Mammary epithelial cell (primary cell): ENCODE data around the gene FBXL3.

Experiments
- EZH2 ChIP-seq: IDR thresholded peaks from 2 replicates; pipeline ENCODE4 v1.6.1; 2012; ENCODE audit warnings: low read length, inconsistent platforms, borderline replicate concordance
- TF ChIP-seq, protein P1 (sequence below), 2 donors: IDR thresholded peaks in 1 of 2; conservative IDR thresholded peaks in 1 of 2; 2 replicates each; pipeline ENCODE4 v1.5.1; 2011 to 2012; ENCODE audit warnings: inconsistent platforms in 2 of 2, low read length in 2 of 2, mild to moderate bottlenecking in 2 of 2, control low read depth in 1 of 2, low read depth in 1 of 2; ENCODE audit not compliant: insufficient read depth in 1 of 2; ENCODE audit errors: extremely low read depth in 1 of 2

DNA sequence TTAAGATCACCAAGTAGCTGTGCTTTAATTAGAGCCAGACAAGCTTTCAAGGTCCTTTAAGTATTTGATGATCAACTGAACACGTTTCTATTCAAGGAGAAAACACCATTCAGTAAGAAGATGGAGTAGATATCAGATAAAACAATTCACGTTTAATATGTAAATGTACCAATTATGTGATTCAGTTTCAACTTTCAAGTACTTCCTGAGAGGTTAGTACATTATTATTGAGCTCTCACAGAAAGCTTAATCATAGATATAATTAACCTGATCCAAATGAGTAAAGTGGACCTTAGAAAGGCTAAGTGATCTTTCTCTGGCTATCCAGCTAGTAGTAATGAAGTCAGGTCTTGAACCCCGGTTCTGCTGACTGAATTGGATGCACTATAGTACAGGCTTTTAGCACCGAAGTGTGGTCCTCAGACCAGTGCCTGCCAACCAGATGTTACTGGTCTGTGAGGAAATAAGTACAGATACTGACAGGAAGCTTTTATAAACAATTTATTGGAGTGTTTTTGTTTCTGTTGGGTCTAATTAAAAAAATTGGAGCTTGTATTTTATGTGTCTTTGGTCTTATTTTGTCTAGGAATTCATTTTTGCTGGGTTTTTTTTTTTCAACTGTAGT is 24.9 kb downstream of the FBXL3 start:
- TF ChIP-seq, protein P1, sequence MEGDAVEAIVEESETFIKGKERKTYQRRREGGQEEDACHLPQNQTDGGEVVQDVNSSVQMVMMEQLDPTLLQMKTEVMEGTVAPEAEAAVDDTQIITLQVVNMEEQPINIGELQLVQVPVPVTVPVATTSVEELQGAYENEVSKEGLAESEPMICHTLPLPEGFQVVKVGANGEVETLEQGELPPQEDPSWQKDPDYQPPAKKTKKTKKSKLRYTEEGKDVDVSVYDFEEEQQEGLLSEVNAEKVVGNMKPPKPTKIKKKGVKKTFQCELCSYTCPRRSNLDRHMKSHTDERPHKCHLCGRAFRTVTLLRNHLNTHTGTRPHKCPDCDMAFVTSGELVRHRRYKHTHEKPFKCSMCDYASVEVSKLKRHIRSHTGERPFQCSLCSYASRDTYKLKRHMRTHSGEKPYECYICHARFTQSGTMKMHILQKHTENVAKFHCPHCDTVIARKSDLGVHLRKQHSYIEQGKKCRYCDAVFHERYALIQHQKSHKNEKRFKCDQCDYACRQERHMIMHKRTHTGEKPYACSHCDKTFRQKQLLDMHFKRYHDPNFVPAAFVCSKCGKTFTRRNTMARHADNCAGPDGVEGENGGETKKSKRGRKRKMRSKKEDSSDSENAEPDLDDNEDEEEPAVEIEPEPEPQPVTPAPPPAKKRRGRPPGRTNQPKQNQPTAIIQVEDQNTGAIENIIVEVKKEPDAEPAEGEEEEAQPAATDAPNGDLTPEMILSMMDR (conservative IDR thresholded peaks at IDR 0.05 in 1 of 2, IDR thresholded peaks at IDR 0.05 in 1 of 2; ENCODE audit: extremely low read depth in 1 of 2, insufficient read depth in 1 of 2, low read depth in 1 of 2, low read length in 2 of 2): no peak
- no peak for TF ChIP-seq EZH2
